Astrocyte (in vitro differentiated cells and primary cell): Measurements from ENCODE around the gene MAP4K4. TPM values are rescaled to one million over a fixed set of nuclear protein-coding genes. Genes with fewer than 3 reads are reported as not detected.

ENCODE experiments used
- DNase-seq: peaks from one replicate; pipeline ENCODE4 v3.0.0-alpha.2; 2010; ENCODE audit warnings: low read depth
- FAIRE-seq: peaks from 2 replicates; lab custom pipeline; 2011; peaks lifted over from hg19 to GRCh38; lab: Jason Lieb, UNC
- H2AFZ ChIP-seq: 2 replicates; pipeline ENCODE4 v1.6.0; 2012; ENCODE audit warnings: low read depth, low read length, inconsistent platforms
- H3K27ac ChIP-seq: 2 replicates; pipeline ENCODE4 v1.5.1; 2011; ENCODE audit warnings: low read depth, low read length, inconsistent platforms
- H3K27me3 ChIP-seq: 2 replicates; pipeline ENCODE4 v1.6.0; 2011; ENCODE audit warnings: low read length, inconsistent platforms; ENCODE audit not compliant: insufficient read depth
- H3K36me3 ChIP-seq: 2 replicates; pipeline ENCODE4 v1.5.1; 2011; ENCODE audit warnings: low read length, inconsistent platforms; ENCODE audit not compliant: insufficient read depth
- H3K4me1 ChIP-seq: 2 replicates; pipeline ENCODE4 v1.5.1; 2011; ENCODE audit warnings: low read length, inconsistent platforms; ENCODE audit not compliant: insufficient read depth
- H3K4me2 ChIP-seq: 2 replicates; pipeline ENCODE4 v1.6.0; 2012; ENCODE audit warnings: low read length, inconsistent platforms
- H3K4me3 ChIP-seq: 2 replicates; pipeline ENCODE4 v1.5.1; 2011; ENCODE audit warnings: low read depth, mild to moderate bottlenecking, low read length, inconsistent platforms; ENCODE audit not compliant: insufficient read depth
- H3K79me2 ChIP-seq: 2 replicates; pipeline ENCODE4 v1.6.0; 2012; ENCODE audit warnings: mild to moderate bottlenecking, low read length, inconsistent platforms; ENCODE audit not compliant: insufficient read depth
- H3K9ac ChIP-seq: 2 replicates; pipeline ENCODE4 v1.6.0; 2012; ENCODE audit warnings: mild to moderate bottlenecking, low read length, inconsistent platforms
- H3K9me3 ChIP-seq: 2 replicates; pipeline ENCODE4 v1.5.1; 2012; ENCODE audit warnings: low read depth, mild to moderate bottlenecking, low read length, inconsistent platforms; ENCODE audit not compliant: insufficient read depth
- H4K20me1 ChIP-seq: 2 replicates; pipeline ENCODE4 v1.6.0; 2012; ENCODE audit warnings: low read length, inconsistent platforms; ENCODE audit not compliant: insufficient read depth
- H3K27ac Mint-ChIP-seq: one replicate; pipeline ENCODE4 v1.8.0; 2021; ENCODE audit warnings: mild to moderate bottlenecking, mixed read lengths; ENCODE audit not compliant: unreplicated experiment
- H3K27me3 Mint-ChIP-seq: one replicate; pipeline ENCODE4 v1.8.0; 2021; ENCODE audit warnings: low read depth, mixed read lengths; ENCODE audit not compliant: unreplicated experiment
- H3K36me3 Mint-ChIP-seq: one replicate; pipeline ENCODE4 v1.8.0; 2021; ENCODE audit warnings: low read depth, mixed read lengths; ENCODE audit not compliant: unreplicated experiment
- H3K4me1 Mint-ChIP-seq: one replicate; pipeline ENCODE4 v1.8.0; 2021; ENCODE audit warnings: low read depth, mixed read lengths; ENCODE audit not compliant: unreplicated experiment
- H3K4me3 Mint-ChIP-seq: one replicate; pipeline ENCODE4 v1.8.0; 2021; ENCODE audit warnings: mild to moderate bottlenecking, moderate library complexity, mixed read lengths; ENCODE audit not compliant: unreplicated experiment
- H3K9me3 Mint-ChIP-seq: one replicate; pipeline ENCODE4 v1.8.0; 2021; ENCODE audit warnings: mild to moderate bottlenecking, mixed read lengths; ENCODE audit not compliant: unreplicated experiment
- CTCF ChIP-seq: IDR thresholded peaks from 2 replicates; pipeline ENCODE4 v1.5.1; 2011; ENCODE audit warnings: low read depth, mild to moderate bottlenecking, inconsistent platforms, low read length, moderate library complexity; ENCODE audit not compliant: insufficient read depth
- EZH2 ChIP-seq: IDR thresholded peaks from 2 replicates; pipeline ENCODE4 v1.6.1; 2012; ENCODE audit warnings: mild to moderate bottlenecking, low read length, inconsistent platforms; ENCODE audit not compliant: insufficient read depth
- total RNA-seq: library from RNA; stranded (reverse); gene quantifications from 2 replicates; pipeline ENCODE4 v1.2.1, GENCODE V29; 2021

MAP4K4 gene
- total RNA-seq, 1 donor from 2014 or later = 231 TPM

- H4K20me1 ChIP-seq = no peaks in the 10 kb centered on the region
- Mint-ChIP-seq H3K27ac (no peak overlapping the region), H3K4me1 (no peaks in the 10 kb centered on the region), H3K27me3 (no peaks in the 10 kb centered on the region), H3K36me3 (no peaks in the 10 kb centered on the region), H3K9me3 (no peaks in the 10 kb centered on the region), H3K4me3 (no peak overlapping the region)
- no peak overlapping the region for H3K4me3 ChIP-seq
- peak overlapping the region; percentile 45 for H2AFZ ChIP-seq
- DNase-seq (peak; percentile 69), FAIRE-seq (no peak)
- H3K36me3 ChIP-seq = no peaks in the 10 kb centered on the region
- H3K4me2 ChIP-seq = no peak overlapping the region
- H3K27ac ChIP-seq = no peak overlapping the region
- no peaks in the 10 kb centered on the region for H3K9me3 ChIP-seq
- H3K79me2 ChIP-seq = no peaks in the 10 kb centered on the region
- H3K27me3 ChIP-seq = no peaks in the 10 kb centered on the region
- TF ChIP-seq EZH2 = no peak
- no peak for TF ChIP-seq CTCF
- no peak overlapping the region for H3K9ac ChIP-seq
- peaks cover 3% of the 10 kb centered on the region for H3K4me1 ChIP-seq
Observed at GRCh38 chr2:101655702-101656422, 41.6 kb upstream of the MAP4K4 start.

- Mint-ChIP-seq H3K4me1 (no peaks in the 10 kb centered on the region), H3K4me3 (no peak overlapping the region), H3K36me3 (no peaks in the 10 kb centered on the region), H3K27ac (no peak overlapping the region), H3K27me3 (no peaks in the 10 kb centered on the region), H3K9me3 (no peaks in the 10 kb centered on the region)
- no peak overlapping the region for H3K9ac ChIP-seq
- H3K9me3 ChIP-seq = no peaks in the 10 kb centered on the region
- H3K4me1 ChIP-seq = peaks cover 3% of the 10 kb centered on the region
- no peaks in the 10 kb centered on the region for H3K27me3 ChIP-seq
- TF ChIP-seq EZH2 (no peak), CTCF (no peak)
- no peaks in the 10 kb centered on the region for H3K36me3 ChIP-seq
- DNase-seq (no peak), FAIRE-seq (no peak)
- H3K79me2 ChIP-seq = no peaks in the 10 kb centered on the region
- no peak overlapping the region for H3K4me3 ChIP-seq
- no peak overlapping the region for H2AFZ ChIP-seq
- H3K4me2 ChIP-seq = no peak overlapping the region
- H3K27ac ChIP-seq = no peak overlapping the region
- H4K20me1 ChIP-seq = no peaks in the 10 kb centered on the region
Observed at GRCh38 chr2:101657787-101658186, 39.7 kb upstream of the MAP4K4 start.

GRCh38 chr2:101658387-101658786, 39.1 kb upstream of the MAP4K4 start:
- H3K4me3 Mint-ChIP-seq = no peak overlapping the region
- H4K20me1 ChIP-seq = no peaks in the 10 kb centered on the region
- H3K4me3 ChIP-seq = no peak overlapping the region
- H3K27ac ChIP-seq = no peak overlapping the region
- H3K9me3 Mint-ChIP-seq = no peaks in the 10 kb centered on the region
- no peaks in the 10 kb centered on the region for H3K4me1 Mint-ChIP-seq
- no peaks in the 10 kb centered on the region for H3K27me3 ChIP-seq
- H3K79me2 ChIP-seq = no peaks in the 10 kb centered on the region
- no peak for FAIRE-seq
- no peak for TF ChIP-seq EZH2
- no peak for TF ChIP-seq CTCF
- H3K27ac Mint-ChIP-seq = no peak overlapping the region
- no peak overlapping the region for H3K9ac ChIP-seq
- DNase-seq = peak; percentile 11
- H3K9me3 ChIP-seq = no peaks in the 10 kb centered on the region
- H3K36me3 ChIP-seq = no peaks in the 10 kb centered on the region
- H3K4me2 ChIP-seq = no peak overlapping the region
- H3K4me1 ChIP-seq = peaks cover 3% of the 10 kb centered on the region
- no peak overlapping the region for H2AFZ ChIP-seq
- no peaks in the 10 kb centered on the region for H3K36me3 Mint-ChIP-seq
- H3K27me3 Mint-ChIP-seq = no peaks in the 10 kb centered on the region
